HepG2 (cell line): ENCODE results near the gene PLXNB2.

ENCODE experiments used
- CBFB ChIP-seq: sonication (generic); formaldehyde crosslinking; IDR thresholded peaks from 2 replicates; pipeline ENCODE4 v1.4.0; 2020; ENCODE audit warnings: missing genetic modification reagents
- DNMT3B ChIP-seq: conservative IDR thresholded peaks from 2 replicates; pipeline ENCODE4 v1.6.1; 2016; ENCODE audit warnings: missing biosample characterization, control low read depth
- EP300 ChIP-seq, 3 experiments: sonication (generic) in 1 of 3; formaldehyde crosslinking in 1 of 3; IDR thresholded peaks; 2 replicates each; pipeline versions ENCODE4 v1.5.1 to v1.6.1; 2011 to 2020; ENCODE audit warnings: low read depth in 2 of 3, low read length in 2 of 3, borderline replicate concordance in 1 of 3, improper control_type of control experiment in 1 of 3, mild to moderate bottlenecking in 1 of 3, missing genetic modification reagents in 1 of 3, moderate library complexity in 1 of 3
- ETV6 ChIP-seq: sonication (generic); formaldehyde crosslinking; conservative IDR thresholded peaks from 2 replicates; pipeline ENCODE4 v1.4.0; 2020; ENCODE audit warnings: missing genetic modification reagents
- NCOA1 ChIP-seq: sonication (generic); formaldehyde crosslinking; IDR thresholded peaks from 2 replicates; pipeline ENCODE4 v1.9.0; 2021; ENCODE audit warnings: missing genetic modification reagents
- NR3C1 ChIP-seq: sonication (generic); formaldehyde crosslinking; IDR thresholded peaks from 2 replicates; pipeline ENCODE4 v1.4.0; 2020; ENCODE audit warnings: missing genetic modification reagents
- PLRG1 ChIP-seq: fragments of 450-650 bp; conservative IDR thresholded peaks from 2 replicates; pipeline ENCODE4 v1.6.1; 2016
- POLR2A ChIP-seq, 2 experiments: IDR thresholded peaks; 2 replicates each; pipeline ENCODE4 v1.6.1; 2011; ENCODE audit warnings: low read depth in 2 of 2, low read length in 2 of 2, mild to moderate bottlenecking in 1 of 2, moderate library complexity in 1 of 2; ENCODE audit not compliant: insufficient read depth in 1 of 2
- ZNF550 ChIP-seq: sonication (generic); formaldehyde crosslinking; IDR thresholded peaks from 2 replicates; pipeline ENCODE4 v1.4.0; 2020; ENCODE audit warnings: mild to moderate bottlenecking, missing genetic modification reagents, borderline replicate concordance
- ZSCAN9 ChIP-seq: IDR thresholded peaks from 2 replicates; pipeline ENCODE4 v1.6.1; 2016; ENCODE audit warnings: borderline replicate concordance
- TF ChIP-seq, protein P1 (sequence below): sonication (generic); formaldehyde crosslinking; IDR thresholded peaks from 2 replicates; pipeline ENCODE4 v1.5.0; 2020; ENCODE audit warnings: mild to moderate bottlenecking, missing genetic modification reagents, moderate library complexity
- TF ChIP-seq, protein P2 (sequence below): sonication (generic); formaldehyde crosslinking; IDR thresholded peaks from 2 replicates; pipeline ENCODE4 v1.8.0; 2023; ENCODE audit warnings: mild to moderate bottlenecking, missing genetic modification reagents
- TF ChIP-seq, protein P3 (sequence below): sonication (generic); formaldehyde crosslinking; conservative IDR thresholded peaks from 2 replicates; pipeline ENCODE4 v1.5.0; 2020; ENCODE audit warnings: missing genetic modification reagents

DNA sequence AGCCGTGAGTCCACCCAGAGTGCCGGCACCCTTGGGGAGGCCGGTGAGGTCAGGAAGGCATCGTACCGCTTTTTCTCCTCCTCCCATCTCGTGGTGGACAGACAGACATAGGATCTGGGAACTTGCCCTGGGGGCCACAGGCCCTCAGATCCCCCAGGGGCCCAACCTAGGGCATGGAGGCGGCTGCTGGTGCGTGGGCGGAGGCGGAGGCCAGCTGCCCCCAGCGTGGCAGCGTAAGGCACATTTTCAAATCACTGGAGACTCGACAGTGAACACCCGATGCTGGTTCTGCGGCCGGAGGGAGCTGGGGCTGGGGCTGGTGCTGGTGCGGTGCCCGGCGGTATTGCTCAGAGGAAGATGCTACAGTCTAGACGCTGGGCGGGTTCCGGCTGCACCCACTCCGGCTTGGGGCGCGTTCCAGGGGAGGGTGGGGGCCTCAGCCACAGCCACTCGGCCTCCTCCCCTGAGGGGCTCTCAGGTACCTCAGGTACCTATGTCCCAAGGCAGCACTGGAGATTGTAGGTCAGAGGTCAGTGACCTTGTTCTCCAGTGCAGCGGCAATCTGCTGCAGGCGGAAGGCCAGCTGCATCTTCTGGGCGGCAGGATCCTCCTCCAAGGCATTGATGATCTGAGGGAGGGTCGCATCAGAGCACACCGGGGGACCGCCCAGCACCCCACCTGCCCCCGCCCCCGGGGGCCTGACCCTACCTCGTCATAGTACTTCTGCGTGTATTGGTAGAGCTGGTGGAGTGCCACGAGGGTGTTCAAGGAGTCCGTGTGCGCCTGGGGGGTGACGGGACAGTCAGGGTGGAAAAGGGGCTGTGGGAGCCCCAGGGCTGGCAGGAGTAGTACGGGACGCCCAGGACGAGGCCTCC, 32.0 kb downstream of the PLXNB2 start:
- TF ChIP-seq ETV6 (CRISPR knock-in tag) (no peak), PLRG1 (no peak), NCOA1 (CRISPR knock-in tag) (no peak), NR3C1 (CRISPR knock-in tag) (no peak), ZSCAN9 (no peak), ZNF550 (CRISPR knock-in tag) (no peak), POLR2A (IDR thresholded peaks at IDR 0.05; ENCODE audit: insufficient read depth in 1 of 2, low read depth in 2 of 2, low read length in 2 of 2) (no peak), CBFB (CRISPR knock-in tag) (no peak), DNMT3B (CRISPR knock-in tag) (no peak), EP300 (IDR thresholded peaks at IDR 0.05; ENCODE audit: low read depth in 2 of 2, low read length in 2 of 2) (no peak), EP300 (CRISPR knock-in tag; IDR thresholded peaks at IDR 0.05; ENCODE audit: borderline replicate concordance) (no peak)
- TF ChIP-seq, protein P1, sequence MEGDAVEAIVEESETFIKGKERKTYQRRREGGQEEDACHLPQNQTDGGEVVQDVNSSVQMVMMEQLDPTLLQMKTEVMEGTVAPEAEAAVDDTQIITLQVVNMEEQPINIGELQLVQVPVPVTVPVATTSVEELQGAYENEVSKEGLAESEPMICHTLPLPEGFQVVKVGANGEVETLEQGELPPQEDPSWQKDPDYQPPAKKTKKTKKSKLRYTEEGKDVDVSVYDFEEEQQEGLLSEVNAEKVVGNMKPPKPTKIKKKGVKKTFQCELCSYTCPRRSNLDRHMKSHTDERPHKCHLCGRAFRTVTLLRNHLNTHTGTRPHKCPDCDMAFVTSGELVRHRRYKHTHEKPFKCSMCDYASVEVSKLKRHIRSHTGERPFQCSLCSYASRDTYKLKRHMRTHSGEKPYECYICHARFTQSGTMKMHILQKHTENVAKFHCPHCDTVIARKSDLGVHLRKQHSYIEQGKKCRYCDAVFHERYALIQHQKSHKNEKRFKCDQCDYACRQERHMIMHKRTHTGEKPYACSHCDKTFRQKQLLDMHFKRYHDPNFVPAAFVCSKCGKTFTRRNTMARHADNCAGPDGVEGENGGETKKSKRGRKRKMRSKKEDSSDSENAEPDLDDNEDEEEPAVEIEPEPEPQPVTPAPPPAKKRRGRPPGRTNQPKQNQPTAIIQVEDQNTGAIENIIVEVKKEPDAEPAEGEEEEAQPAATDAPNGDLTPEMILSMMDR: no peak
- TF ChIP-seq, protein P2, sequence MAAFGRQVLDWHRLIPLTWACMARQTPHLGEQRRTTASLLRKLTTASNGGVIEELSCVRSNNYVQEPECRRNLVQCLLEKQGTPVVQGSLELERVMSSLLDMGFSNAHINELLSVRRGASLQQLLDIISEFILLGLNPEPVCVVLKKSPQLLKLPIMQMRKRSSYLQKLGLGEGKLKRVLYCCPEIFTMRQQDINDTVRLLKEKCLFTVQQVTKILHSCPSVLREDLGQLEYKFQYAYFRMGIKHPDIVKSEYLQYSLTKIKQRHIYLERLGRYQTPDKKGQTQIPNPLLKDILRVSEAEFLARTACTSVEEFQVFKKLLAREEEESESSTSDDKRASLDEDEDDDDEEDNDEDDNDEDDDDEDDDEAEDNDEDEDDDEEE (CRISPR knock-in tag): no peak
- TF ChIP-seq, protein P3, sequence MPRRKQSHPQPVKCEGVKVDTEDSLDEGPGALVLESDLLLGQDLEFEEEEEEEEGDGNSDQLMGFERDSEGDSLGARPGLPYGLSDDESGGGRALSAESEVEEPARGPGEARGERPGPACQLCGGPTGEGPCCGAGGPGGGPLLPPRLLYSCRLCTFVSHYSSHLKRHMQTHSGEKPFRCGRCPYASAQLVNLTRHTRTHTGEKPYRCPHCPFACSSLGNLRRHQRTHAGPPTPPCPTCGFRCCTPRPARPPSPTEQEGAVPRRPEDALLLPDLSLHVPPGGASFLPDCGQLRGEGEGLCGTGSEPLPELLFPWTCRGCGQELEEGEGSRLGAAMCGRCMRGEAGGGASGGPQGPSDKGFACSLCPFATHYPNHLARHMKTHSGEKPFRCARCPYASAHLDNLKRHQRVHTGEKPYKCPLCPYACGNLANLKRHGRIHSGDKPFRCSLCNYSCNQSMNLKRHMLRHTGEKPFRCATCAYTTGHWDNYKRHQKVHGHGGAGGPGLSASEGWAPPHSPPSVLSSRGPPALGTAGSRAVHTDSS (CRISPR knock-in tag): no peak
